GM21576 (cell line): ENCODE measurements around the gene DGKD.

Experiments used
- ATAC-seq: cut with Tn5 transposase; IDR thresholded peaks from one replicate; pipeline ENCODE4 v1.9.1; 2021; ENCODE audit warnings: mild to moderate bottlenecking, moderate library complexity; ENCODE audit not compliant: unreplicated experiment

DGKD gene

GRCh38 chr2:233424154-233424951 lies 70.1 kb downstream of the DGKD start:
- ATAC-seq = no peak

- no peak for ATAC-seq
Measured at GRCh38 chr2:233426619-233427342, 72.5 kb downstream of the DGKD start.

- no peak for ATAC-seq
Measured at GRCh38 chr2:233428008-233428407, 73.7 kb downstream of the DGKD start.

- no peak for ATAC-seq
Measured at GRCh38 chr2:233428438-233428837, 74.1 kb downstream of the DGKD start.

GRCh38 chr2:233429175-233429897 lies 75.0 kb downstream of the DGKD start:
- ATAC-seq = no peak

- ATAC-seq = no peak
Measured at GRCh38 chr2:233430081-233430480, 75.8 kb downstream of the DGKD start.

- ATAC-seq = no peak
Measured at GRCh38 chr2:233430651-233431050, 76.4 kb downstream of the DGKD start.

GRCh38 chr2:233433029-233433428 lies 78.7 kb downstream of the DGKD start:
- no peak for ATAC-seq

- ATAC-seq = no peak
Measured at GRCh38 chr2:233433794-233434193, 79.5 kb downstream of the DGKD start.

- ATAC-seq = no peak
Measured at GRCh38 chr2:233434666-233435330, 80.5 kb downstream of the DGKD start.

GRCh38 chr2:233435436-233436190 lies 81.3 kb downstream of the DGKD start:
- no peak for ATAC-seq

- no peak for ATAC-seq
Measured at GRCh38 chr2:233436191-233436581, 81.9 kb downstream of the DGKD start.

GRCh38 chr2:233436691-233437438 lies 82.6 kb downstream of the DGKD start:
- no peak for ATAC-seq

- ATAC-seq = no peak
Measured at GRCh38 chr2:233437439-233437955, 83.2 kb downstream of the DGKD start.

- ATAC-seq = no peak
Measured at GRCh38 chr2:233438573-233439147, 84.4 kb downstream of the DGKD start.

- no peak for ATAC-seq
Measured at GRCh38 chr2:233439191-233439590, 84.9 kb downstream of the DGKD start.

GRCh38 chr2:233440314-233440713 lies 86.0 kb downstream of the DGKD start:
- no peak for ATAC-seq

- ATAC-seq = no peak
Measured at GRCh38 chr2:233440714-233441113, 86.4 kb downstream of the DGKD start.
